Right kidney (tissue), 1 donor: ENCODE data around the gene FKBP1C.

Experiments used
- DNase-seq: peaks from one replicate; pipeline ENCODE4 v3.0.0-alpha.2; 2016

Gene FKBP1C

DNA sequence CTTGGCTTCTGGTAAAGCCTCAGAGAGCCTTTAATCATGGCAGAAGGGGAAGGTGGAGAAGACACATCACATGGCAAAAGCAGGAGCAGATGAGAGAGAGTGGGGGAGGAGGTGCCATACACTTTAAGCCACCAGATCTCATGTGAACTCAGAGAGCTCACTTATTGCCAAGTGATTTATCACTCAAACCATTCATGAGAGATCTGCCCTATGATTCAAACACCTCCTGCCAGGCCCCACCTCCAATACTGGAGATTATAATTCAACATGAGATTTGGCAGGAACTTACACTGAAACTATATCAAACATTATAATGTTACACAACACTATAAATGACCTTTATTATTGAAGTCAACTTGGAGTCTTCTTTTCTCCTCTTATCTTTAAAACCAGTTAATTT lies 47.9 kb downstream of the FKBP1C start:
- DNase-seq = no peak

DNA sequence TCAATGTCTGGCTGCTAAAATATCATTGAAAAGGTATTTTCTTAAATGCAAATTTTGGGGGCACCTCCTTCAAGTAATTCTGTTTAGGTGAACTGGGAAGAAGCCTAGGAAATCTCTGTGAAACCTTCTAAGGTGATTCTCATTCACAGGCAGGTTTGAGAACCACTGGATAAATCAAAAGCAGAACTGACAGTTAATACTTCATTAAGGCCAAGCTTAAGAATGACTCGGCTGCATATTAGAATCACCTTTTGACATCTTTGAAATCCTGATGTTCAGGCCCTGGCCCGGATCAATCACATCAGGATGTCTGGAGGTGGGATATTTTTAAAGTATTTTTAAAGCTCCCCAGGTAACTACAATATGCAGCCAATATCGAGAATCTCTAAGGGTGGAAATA lies 50.6 kb downstream of the FKBP1C start:
- no peak for DNase-seq
